Adipose tissue (tissue), 3 donors: ENCODE data around the gene ARL2BP. TPM values are rescaled to one million over a fixed set of nuclear protein-coding genes. Genes with fewer than 3 reads are reported as not detected.

Source experiments
- H3K27ac ChIP-seq: one replicate; pipeline ENCODE4 v1.5.1; 2013; ENCODE audit warnings: low read depth, low read length
- WGBS, 3 donors: extraction: QIAGEN DNeasy Blood & Tissue Kit; methylation state at CpG; one replicate each; pipeline ENCODE4 v1.1.7; 2013; 5-methylcytosine and 5-hydroxymethylcytosine counted together
- polyA plus RNA-seq, 3 donors: library from polyadenylated mRNA; stranded (reverse); fragments of 200-250 nt; gene quantifications; one replicate each; pipeline ENCODE4 v1.2.3, GENCODE V29; 2013
- donor health status: healthy with polysubstance abuse.
- donor health status: Bipolar disorder and iron deficiency.
- donor health status: healthy.

ARL2BP gene
- polyA plus RNA-seq, 3 donors: 17.4 to 57.9 (median 35.5) TPM

DNA sequence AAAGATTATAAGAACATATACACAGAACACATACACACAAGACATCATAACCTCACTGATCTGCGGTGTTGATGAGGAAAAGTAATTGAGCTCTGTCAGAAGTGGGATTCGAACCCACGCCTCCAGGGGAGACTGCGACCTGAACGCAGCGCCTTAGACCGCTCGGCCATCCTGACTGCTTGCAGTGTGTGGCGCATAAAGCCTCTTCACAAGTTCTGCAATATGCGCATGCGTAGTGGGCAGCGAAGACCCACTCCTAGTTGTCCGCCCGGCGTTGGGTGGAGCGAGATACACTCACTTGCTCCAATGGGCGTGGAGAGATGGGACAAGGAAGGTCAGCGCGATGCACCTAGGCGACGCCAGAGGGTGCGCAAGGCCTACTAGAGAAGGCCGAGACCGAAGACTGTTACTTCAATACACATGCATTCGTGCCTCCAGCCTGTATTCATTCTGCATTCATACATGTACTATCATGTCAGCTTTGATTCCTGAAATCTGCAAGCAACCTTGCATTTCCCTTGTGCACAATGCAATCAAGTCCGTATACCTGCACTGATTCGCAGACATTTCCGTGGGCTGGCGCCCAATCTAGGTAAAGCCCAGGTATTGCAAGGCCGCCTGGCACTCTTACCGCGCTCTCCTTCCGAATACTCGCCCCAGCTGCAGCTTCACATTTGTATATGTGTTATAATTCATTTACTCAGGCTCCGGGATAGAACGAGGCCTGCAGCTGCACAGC is 55.5 kb downstream of the ARL2BP start:
- WGBS, 3 donors: 1 to 4% (median 2%) methylated on average over 36 of the region's 36 CpGs
- H3K27ac ChIP-seq: no peak overlapping the region

DNA sequence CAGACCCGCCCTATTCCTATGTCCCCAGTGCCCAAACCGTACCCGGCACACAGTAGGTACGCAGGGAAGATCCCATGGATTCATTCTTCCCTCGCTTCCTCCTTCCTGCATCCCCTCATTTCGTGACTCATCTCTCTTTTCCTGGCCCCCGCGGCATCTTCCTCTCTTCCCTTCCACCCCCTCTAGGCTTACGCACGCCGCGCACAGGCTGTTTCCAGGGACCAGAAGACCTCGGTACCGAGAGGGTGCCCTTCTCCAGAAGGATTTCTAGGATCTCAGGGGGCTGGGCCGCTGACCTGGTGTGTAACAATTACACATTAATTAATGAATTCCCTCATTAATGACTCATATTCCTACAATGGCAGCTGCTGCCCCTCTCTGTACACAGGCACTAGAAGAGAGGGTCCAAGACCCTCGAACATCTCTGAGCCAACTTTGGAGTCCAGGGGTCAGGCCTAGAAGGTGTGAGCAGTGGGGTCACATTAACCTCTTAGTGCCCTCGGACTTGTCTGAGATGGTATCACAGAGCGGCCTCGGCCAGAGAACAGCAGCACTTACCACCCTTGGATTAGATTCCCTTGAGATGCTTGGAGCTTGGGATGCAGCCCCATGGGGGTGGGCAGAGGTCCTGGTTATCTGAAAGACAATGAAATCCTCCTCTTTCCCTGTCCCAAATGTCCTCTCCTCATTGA is 56.2 kb downstream of the ARL2BP start:
- no peak overlapping the region for H3K27ac ChIP-seq
- WGBS, 3 donors: 31 to 46% (median 44%) methylated on average over 19 of the region's 19 CpGs

Other genes with a start within 250 kb of the ARL2BP start
- 10 to 100 TPM; 10.1 to 45.8 (median 41.9) TPM for gene CPNE2, start 152.7 kb upstream of the ARL2BP start, polyA plus RNA-seq
- 10 to 100 TPM; 28.2 to 44.6 (median 41.1) TPM for gene PSME3IP1, start 59.2 kb upstream of the ARL2BP start, polyA plus RNA-seq
- gene RSPRY1, start 58.9 kb upstream of the ARL2BP start, polyA plus RNA-seq: 10 to 100 TPM in 1 of 3 donors, 1 to 10 TPM in 2; 8.7 to 12.3 (median 9.2) TPM
- 10 to 100 TPM in 2 of 3 donors, 1 to 10 TPM in 1; 7.6 to 28.0 (median 12.2) TPM for gene PLLP, start 39.4 kb downstream of the ARL2BP start, polyA plus RNA-seq
- under 1 TPM in 2 of 3 donors, not detected in 1; 0.02 to 0.03 TPM for gene CCL22, start 113.5 kb downstream of the ARL2BP start, polyA plus RNA-seq
- 10 to 100 TPM in 2 of 3 donors, 1 to 10 TPM in 1; 8.9 to 30.1 (median 24.7) TPM for gene CX3CL1, start 127.2 kb downstream of the ARL2BP start, polyA plus RNA-seq
- not detected for gene CCL17, start 159.5 kb downstream of the ARL2BP start, polyA plus RNA-seq
- gene CIAPIN1, start 202.1 kb downstream of the ARL2BP start, polyA plus RNA-seq: 10 to 100 TPM; 16.2 to 31.6 (median 24.9) TPM
- 10 to 100 TPM; 37.2 to 49.7 (median 42.5) TPM for gene COQ9, start 202.2 kb downstream of the ARL2BP start, polyA plus RNA-seq
- 10 to 100 TPM; 39.3 to 52.1 (median 39.4) TPM for gene POLR2C, start 217.4 kb downstream of the ARL2BP start, polyA plus RNA-seq
- gene DOK4, start 241.2 kb downstream of the ARL2BP start, polyA plus RNA-seq: 10 to 100 TPM in 2 of 3 donors, 1 to 10 TPM in 1; 7.6 to 19.5 (median 11.1) TPM